ENCODE results near the gene PCDHA10. TPM values are rescaled to one million over a fixed set of nuclear protein-coding genes. Genes with fewer than 3 reads are reported as not detected.

Gene PCDHA10
- total RNA-seq, 1 donor from 2014 or later = not detected

GRCh38 chr5:140877262-140877581 lies 21.5 kb downstream of the PCDHA10 start:
- no peak for ATAC-seq (ENCODE audit: low read depth)
- Mint-ChIP-seq H3K36me3 (ENCODE audit: low read depth) (no peaks in the 10 kb centered on the region), H3K4me1 (no peaks in the 10 kb centered on the region), H3K27ac (no peak overlapping the region), H3K9me3 (peaks cover 13% of the 10 kb centered on the region), H3K4me3 (no peak overlapping the region), H3K27me3 (peaks cover 22% of the 10 kb centered on the region)
- ChIA-PET POLR2A (no interaction called here), CTCF (no interaction called here)
- intact Hi-C loops (cut with micrococcal nuclease) = no loop called here
- TF ChIP-seq, protein P1, sequence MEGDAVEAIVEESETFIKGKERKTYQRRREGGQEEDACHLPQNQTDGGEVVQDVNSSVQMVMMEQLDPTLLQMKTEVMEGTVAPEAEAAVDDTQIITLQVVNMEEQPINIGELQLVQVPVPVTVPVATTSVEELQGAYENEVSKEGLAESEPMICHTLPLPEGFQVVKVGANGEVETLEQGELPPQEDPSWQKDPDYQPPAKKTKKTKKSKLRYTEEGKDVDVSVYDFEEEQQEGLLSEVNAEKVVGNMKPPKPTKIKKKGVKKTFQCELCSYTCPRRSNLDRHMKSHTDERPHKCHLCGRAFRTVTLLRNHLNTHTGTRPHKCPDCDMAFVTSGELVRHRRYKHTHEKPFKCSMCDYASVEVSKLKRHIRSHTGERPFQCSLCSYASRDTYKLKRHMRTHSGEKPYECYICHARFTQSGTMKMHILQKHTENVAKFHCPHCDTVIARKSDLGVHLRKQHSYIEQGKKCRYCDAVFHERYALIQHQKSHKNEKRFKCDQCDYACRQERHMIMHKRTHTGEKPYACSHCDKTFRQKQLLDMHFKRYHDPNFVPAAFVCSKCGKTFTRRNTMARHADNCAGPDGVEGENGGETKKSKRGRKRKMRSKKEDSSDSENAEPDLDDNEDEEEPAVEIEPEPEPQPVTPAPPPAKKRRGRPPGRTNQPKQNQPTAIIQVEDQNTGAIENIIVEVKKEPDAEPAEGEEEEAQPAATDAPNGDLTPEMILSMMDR (IDR thresholded peaks at IDR 0.05) = no peak
- DNase-seq = no peak

DNA sequence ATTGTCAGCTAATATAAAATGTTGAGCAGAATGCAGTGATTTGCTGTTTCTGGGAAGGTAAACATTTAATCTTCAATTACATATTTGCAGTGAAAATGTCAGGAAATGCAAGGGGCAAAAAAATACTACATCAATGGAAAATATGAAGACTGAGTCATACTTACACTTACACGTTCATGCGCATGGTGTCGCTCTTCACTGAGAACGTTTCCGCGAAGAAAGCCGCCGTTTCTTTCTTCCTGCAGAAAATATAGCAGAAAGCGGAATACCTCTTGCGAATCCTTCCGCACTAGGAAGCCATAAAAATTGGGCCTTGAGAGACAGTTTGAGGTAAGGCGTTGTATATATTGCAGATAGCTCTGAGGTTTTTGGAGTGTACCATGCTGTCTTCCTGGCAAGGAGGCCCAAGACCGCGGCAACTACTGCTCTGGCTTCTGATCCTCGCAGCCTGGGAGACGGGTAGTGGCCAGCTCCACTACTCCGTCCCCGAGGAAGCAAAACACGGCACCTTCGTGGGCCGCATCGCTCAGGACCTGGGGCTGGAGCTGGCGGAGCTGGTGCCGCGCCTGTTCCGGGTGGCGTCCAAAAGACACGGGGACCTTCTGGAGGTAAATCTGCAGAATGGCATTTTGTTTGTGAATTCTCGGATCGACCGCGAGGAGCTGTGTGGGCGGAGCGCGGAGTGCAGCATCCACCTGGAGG lies 26.3 kb downstream of the PCDHA10 start, which contains the start of gene PCDHA13:
Gene PCDHA13 (plus strand): TSS at position 236 of the 702 bp plus-strand sequence. CDS start 145 bp downstream, at position 381.
- no peak within 1 kb of the TSS for H3K4me3 Mint-ChIP-seq
- H3K36me3 Mint-ChIP-seq (ENCODE audit: low read depth) = no peaks in the 10 kb centered on the region
- ATAC-seq (ENCODE audit: low read depth) (no peak), DNase-seq (no peak)
- TF ChIP-seq, protein P1 (IDR thresholded peaks at IDR 0.05) = no peak
- ChIA-PET POLR2A (no interaction called here), CTCF (no interaction called here)
- no peak within 1 kb of the TSS for H3K27ac Mint-ChIP-seq
- intact Hi-C loops (cut with micrococcal nuclease) = no loop called here
- no peaks in the 10 kb centered on the region for H3K4me1 Mint-ChIP-seq
- H3K9me3 Mint-ChIP-seq = peaks cover 9% of the 10 kb centered on the region
- peaks cover 12% of the 10 kb centered on the region for H3K27me3 Mint-ChIP-seq

- TF ChIP-seq, protein P1 (IDR thresholded peaks at IDR 0.05) = no peak
- ChIA-PET CTCF (no interaction called here), POLR2A (no interaction called here)
- intact Hi-C loops (cut with micrococcal nuclease) = no loop called here
- no peak for DNase-seq
- no peak for ATAC-seq (ENCODE audit: low read depth)
- no peak overlapping the region for H3K4me3 Mint-ChIP-seq
- no peaks in the 10 kb centered on the region for H3K4me1 Mint-ChIP-seq
- H3K36me3 Mint-ChIP-seq (ENCODE audit: low read depth) = no peaks in the 10 kb centered on the region
- no peak overlapping the region for H3K27ac Mint-ChIP-seq
- H3K9me3 Mint-ChIP-seq = peaks cover 12% of the 10 kb centered on the region
- H3K27me3 Mint-ChIP-seq = peaks cover 12% of the 10 kb centered on the region
Observed at GRCh38 chr5:140882591-140882899, 26.8 kb downstream of the PCDHA10 start.

DNA sequence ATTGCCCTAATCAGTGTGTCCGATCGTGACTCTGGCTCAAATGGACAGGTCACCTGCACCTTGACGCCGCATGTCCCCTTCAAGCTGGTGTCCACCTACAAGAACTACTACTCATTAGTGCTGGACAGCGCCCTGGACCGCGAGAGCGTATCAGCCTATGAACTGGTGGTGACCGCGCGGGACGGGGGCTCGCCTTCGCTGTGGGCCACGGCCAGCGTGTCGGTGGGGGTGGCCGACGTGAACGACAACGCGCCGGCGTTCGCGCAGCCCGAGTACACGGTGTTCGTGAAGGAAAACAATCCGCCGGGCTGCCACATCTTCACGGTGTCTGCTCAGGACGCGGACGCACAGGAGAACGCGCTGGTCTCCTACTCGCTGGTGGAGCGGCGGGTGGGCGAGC lies 27.7 kb downstream of the PCDHA10 start:
- Mint-ChIP-seq H3K36me3 (ENCODE audit: low read depth) (no peaks in the 10 kb centered on the region), H3K27me3 (peaks cover 12% of the 10 kb centered on the region), H3K9me3 (peaks cover 13% of the 10 kb centered on the region), H3K4me1 (no peaks in the 10 kb centered on the region), H3K27ac (no peak overlapping the region), H3K4me3 (no peak overlapping the region)
- CTCF ChIA-PET = no interaction called here
- ATAC-seq (ENCODE audit: low read depth) = no peak
- DNase-seq = no peak
- POLR2A ChIA-PET = no interaction called here
- TF ChIP-seq, protein P1 (IDR thresholded peaks at IDR 0.05) = no peak
- intact Hi-C loops (cut with micrococcal nuclease) = no loop called here

- H3K27ac Mint-ChIP-seq = no peak overlapping the region
- H3K27me3 Mint-ChIP-seq = peaks cover 9% of the 10 kb centered on the region
- ATAC-seq (ENCODE audit: low read depth) (no peak), DNase-seq (no peak)
- no peak overlapping the region for H3K4me3 Mint-ChIP-seq
- intact Hi-C loops (cut with micrococcal nuclease) = no loop called here
- POLR2A ChIA-PET = no interaction called here
- CTCF ChIA-PET = no interaction called here
- no peaks in the 10 kb centered on the region for H3K4me1 Mint-ChIP-seq
- TF ChIP-seq, protein P1 (IDR thresholded peaks at IDR 0.05) = no peak
- H3K9me3 Mint-ChIP-seq = peaks cover 13% of the 10 kb centered on the region
- no peaks in the 10 kb centered on the region for H3K36me3 Mint-ChIP-seq (ENCODE audit: low read depth)
Observed at GRCh38 chr5:140883927-140884697, 28.4 kb downstream of the PCDHA10 start.
